ENCODE results near the gene TAAR8. TPM values are rescaled to one million over a fixed set of nuclear protein-coding genes. Genes with fewer than 3 reads are reported as not detected.

TAAR8 gene
- total and polyA plus RNA-seq, 2 of the 13 experiments (the other 11 are each of a cell fraction or from before 2014, with no cell fraction given): 0.07 TPM; not detected in 1

- no peak for TF ChIP-seq ZNF576 (CRISPR knock-in tag; IDR thresholded peaks at IDR 0.05)
- TF ChIP-seq ZNF280D (CRISPR knock-in tag; IDR thresholded peaks at IDR 0.05): no peak
- no peak for TF ChIP-seq ZMAT3 (CRISPR knock-in tag; conservative IDR thresholded peaks at IDR 0.05)
- no peak for TF ChIP-seq ZNF530 (CRISPR knock-in tag; IDR thresholded peaks at IDR 0.05; ENCODE audit: low read depth)
- TF ChIP-seq KLF15 (CRISPR knock-in tag; IDR thresholded peaks at IDR 0.05; ENCODE audit: borderline replicate concordance): no peak
- no peak for TF ChIP-seq ZNF768 (CRISPR knock-in tag; IDR thresholded peaks at IDR 0.05)
- TF ChIP-seq DDIT3 (CRISPR knock-in tag; IDR thresholded peaks at IDR 0.05): no peak
- TF ChIP-seq ZNF775 (CRISPR knock-in tag; IDR thresholded peaks at IDR 0.05; ENCODE audit: borderline replicate concordance): no peak
Measured at GRCh38 chr6:132506461-132506860, 46.0 kb upstream of the TAAR8 start (continued).

Measured in HepG2 (cell line).